ENCODE measurements around the gene PNPLA6.
A peak's percentile ranks its signal among the peaks of the same experiment; 100 is the strongest.

The PNPLA6 gene

DNA sequence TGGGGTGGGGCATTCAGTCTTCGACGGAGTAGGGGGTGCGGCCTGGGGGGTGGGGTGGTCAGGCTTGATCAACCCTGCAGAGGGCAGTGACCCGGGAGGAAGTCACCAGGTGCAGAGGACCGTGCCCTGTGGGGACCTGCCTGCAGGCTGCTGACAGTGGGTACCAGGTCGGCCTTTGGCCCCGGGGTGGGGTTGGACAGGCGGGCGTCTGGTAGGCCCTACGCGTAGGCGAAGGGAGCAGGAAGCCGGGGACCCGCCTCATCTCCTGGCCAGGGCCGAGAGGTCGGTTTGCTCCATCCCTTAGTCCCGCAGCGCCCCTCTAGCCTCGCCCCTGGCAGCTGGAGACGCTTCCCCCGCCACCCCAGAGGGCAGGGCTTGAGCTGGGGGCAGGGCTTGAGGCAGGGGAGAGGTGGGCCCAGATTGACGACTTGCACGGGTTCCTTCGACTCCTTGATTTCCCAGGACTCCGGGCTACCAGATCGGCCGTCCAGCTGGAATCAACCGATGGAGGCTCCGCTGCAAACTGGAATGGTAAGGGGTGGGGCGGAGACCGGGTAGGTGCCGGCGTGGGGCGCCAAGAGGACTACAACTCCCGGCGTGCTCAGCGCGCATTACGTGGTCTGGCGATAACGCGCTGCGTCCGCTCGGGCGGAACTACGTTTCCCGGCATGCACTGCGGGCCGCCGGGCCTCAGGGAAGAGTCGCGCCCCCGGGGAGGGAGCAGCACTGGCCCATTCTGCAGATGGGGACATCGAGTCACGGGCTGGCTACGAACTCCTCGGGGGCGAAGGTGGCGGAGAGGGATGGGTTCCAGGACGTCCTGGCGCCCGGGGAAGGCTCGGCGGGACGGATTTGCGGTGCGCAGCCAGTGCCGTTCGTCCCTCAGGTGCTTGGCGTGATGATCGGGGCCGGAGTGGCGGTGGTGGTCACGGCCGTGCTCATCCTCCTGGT is at the start of gene PNPLA6:
Gene PNPLA6 (plus strand): TSS at position 671 of the 951 bp plus-strand sequence. CDS start 72 bp downstream, at position 743.
- TF ChIP-seq CTCF (IDR thresholded peaks at IDR 0.05; ENCODE audit: control insufficient read depth, insufficient read depth, low read depth, low read length, missing control alignments): no peak
- peak within 1 kb of the TSS; percentile 74 for H3K4me3 ChIP-seq (ENCODE audit: control insufficient read depth, low read depth, low read length)
- peak; percentile 73 for DNase-seq (ENCODE audit: low read depth)

DNA sequence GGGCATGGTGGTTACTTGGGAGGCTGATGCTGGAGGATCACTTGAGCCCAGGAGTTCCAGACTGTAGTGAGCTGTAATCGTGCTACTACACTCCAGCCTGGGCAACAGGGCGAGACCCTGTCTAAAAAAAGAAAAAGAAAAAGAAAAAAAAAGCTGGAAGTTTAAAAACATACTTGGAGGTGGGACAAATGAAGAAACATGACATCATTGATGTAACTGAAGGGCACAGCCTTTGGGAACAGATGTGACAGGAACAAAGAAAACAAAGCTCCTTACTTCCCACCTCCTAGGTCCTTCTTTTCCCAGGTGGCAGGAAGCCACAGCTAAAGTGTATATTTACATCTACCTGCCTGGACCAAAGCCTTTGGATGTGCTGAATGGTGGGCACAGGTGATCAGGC is 48.6 kb upstream of the PNPLA6 start:
- no peak for DNase-seq (ENCODE audit: low read depth)
- H3K4me3 ChIP-seq (ENCODE audit: control insufficient read depth, low read depth, low read length): no peak overlapping the region
- no peak for TF ChIP-seq CTCF (IDR thresholded peaks at IDR 0.05; ENCODE audit: control insufficient read depth, insufficient read depth, low read depth, low read length, missing control alignments)

DNA sequence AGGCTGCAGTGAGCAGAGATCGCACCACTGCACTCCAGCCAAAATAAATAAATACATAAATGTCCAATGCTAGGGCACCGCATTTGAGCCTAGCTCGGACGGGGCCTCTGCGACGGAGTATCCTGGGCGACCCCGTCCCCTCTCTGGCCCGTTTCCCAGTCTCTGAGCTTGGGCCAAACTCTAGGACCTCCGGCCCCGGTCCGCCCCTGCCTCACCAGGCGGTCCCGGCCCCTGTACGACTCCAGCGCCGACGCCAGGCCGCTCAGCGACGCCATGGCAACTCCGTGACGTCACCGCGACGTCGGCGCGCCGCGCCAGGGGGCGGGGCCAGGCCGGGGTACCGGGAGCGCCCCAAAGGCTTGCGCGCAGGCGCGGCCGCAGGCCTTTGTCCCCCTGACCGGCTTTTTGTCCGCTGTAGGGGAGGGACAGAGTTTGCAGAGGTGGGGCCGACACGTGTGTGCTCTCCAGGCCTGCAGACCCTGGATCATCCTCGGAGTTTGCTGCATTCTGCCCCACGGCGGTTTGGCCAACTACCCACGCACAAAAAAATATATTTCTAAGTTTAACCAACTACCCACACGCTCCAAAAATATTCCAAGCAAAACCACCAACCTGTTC is 46.7 kb upstream of the PNPLA6 start, which contains the start of gene PEX11G:
Gene PEX11G (minus strand): TSS at position 300 of the 618 bp plus-strand sequence. CDS start 25 bp downstream, at position 275.
- DNase-seq (ENCODE audit: low read depth): no peak

GRCh38 chr19:7489609-7490044 is 45.9 kb upstream of the PNPLA6 start:
- DNase-seq (ENCODE audit: low read depth): no peak
- TF ChIP-seq CTCF (IDR thresholded peaks at IDR 0.05; ENCODE audit: control insufficient read depth, insufficient read depth, low read depth, low read length, missing control alignments): no peak
- no peak overlapping the region for H3K4me3 ChIP-seq (ENCODE audit: control insufficient read depth, low read depth, low read length)

More for the DNA sequence above, 46.7 kb upstream of the PNPLA6 start, which contains the start of gene PEX11G:
- TF ChIP-seq CTCF (IDR thresholded peaks at IDR 0.05; ENCODE audit: control insufficient read depth, insufficient read depth, low read depth, low read length, missing control alignments): no peak
- H3K4me3 ChIP-seq (ENCODE audit: control insufficient read depth, low read depth, low read length): peak within 1 kb of the TSS; percentile 59

GRCh38 chr19:7492142-7492541 is 43.4 kb upstream of the PNPLA6 start:
- peak; percentile 92 for DNase-seq (ENCODE audit: low read depth)
- no peak for TF ChIP-seq CTCF (IDR thresholded peaks at IDR 0.05; ENCODE audit: control insufficient read depth, insufficient read depth, low read depth, low read length, missing control alignments)
- H3K4me3 ChIP-seq (ENCODE audit: control insufficient read depth, low read depth, low read length): no peak overlapping the region

- TF ChIP-seq CTCF (IDR thresholded peaks at IDR 0.05; ENCODE audit: control insufficient read depth, insufficient read depth, low read depth, low read length, missing control alignments): no peak
- H3K4me3 ChIP-seq (ENCODE audit: control insufficient read depth, low read depth, low read length): no peak overlapping the region
- DNase-seq (ENCODE audit: low read depth): peak; percentile 45
These were observed 43.0 kb upstream of the PNPLA6 start for GRCh38 chr19:7492558-7492957.

Measured in AG09309 (cell line).